Right lobe of liver (tissue), 6 donors: ENCODE data around the gene ITGAD. TPM values are rescaled to one million over a fixed set of nuclear protein-coding genes. Genes with fewer than 3 reads are reported as not detected.
A peak's percentile ranks its signal among the peaks of the same experiment; 100 is the strongest.

Source experiments
- ATAC-seq, 4 donors: fragments of 200-7000 bp; cut with Tn5 transposase; one replicate each; pipeline ENCODE4 v1.9.1; 2020; ENCODE audit warnings: mild to moderate bottlenecking in 4 of 4, moderate library complexity in 4 of 4
- DNase-seq, 3 donors: peaks; one replicate each; pipeline ENCODE4 v3.0.0-alpha.2; 2020
- H3K27ac ChIP-seq, 3 donors: fragments of 200-600 bp; one replicate each; pipeline ENCODE4 v1.8.0; 2022
- H3K27me3 ChIP-seq, 2 donors: fragments of 200-600 bp; one replicate each; pipeline ENCODE4 v1.8.0; 2022
- H3K36me3 ChIP-seq, 4 donors: fragments of 200-600 bp; sonication (generic) in 1 of 4; one replicate each; pipeline versions ENCODE4 v1.5.1 to v1.8.0; 2017 to 2022; ENCODE audit warnings: control low read depth in 1 of 4
- H3K4me1 ChIP-seq, 4 donors: fragments of 200-600 bp; sonication (generic) in 1 of 4; one replicate each; pipeline versions ENCODE4 v1.5.1 to v1.8.0; 2017 to 2022; ENCODE audit warnings: control low read depth in 1 of 4
- H3K4me3 ChIP-seq, 3 donors: fragments of 200-600 bp; one replicate each; pipeline ENCODE4 v1.8.0; 2022
- H3K9me3 ChIP-seq, 4 donors: fragments of 200-600 bp; sonication (generic) in 1 of 4; one replicate each; pipeline versions ENCODE4 v1.5.1 to v1.8.0; 2017 to 2022; ENCODE audit warnings: control low read depth in 1 of 4
- POLR2A ChIP-seq: fragments of 450-650 bp; IDR thresholded peaks from one replicate; pipeline ENCODE4 v1.6.1; 2017; ENCODE audit warnings: antibody characterized with exemption, mild to moderate bottlenecking
- WGBS: methylation state at CpG from one replicate; pipeline ENCODE4 v1.1.6; 2018; ENCODE audit warnings: low coverage, low lambda C conversion rate; ENCODE audit not compliant: insufficient coverage; ENCODE audit errors: missing lambda C conversion rate; 5-methylcytosine and 5-hydroxymethylcytosine counted together
- intact Hi-C, 2 donors: fragments of 100-400 bp; cut with DNase I; formaldehyde crosslinking; loops; one replicate each; pipeline versions ENCODE4 v1.11.2 to v1.14.1; 2022
- total RNA-seq, 6 experiments: library from RNA; depleted of rRNA in 2 of 6; stranded (reverse); fragments of >200 nt in 2 of 6; fragmentation: NEBNext Ultra II Directional in 3 of 6; extraction: Animal tissue kit (Norgen Biotek cat#: 25700) in 3 of 6; gene quantifications; one replicate each; pipeline versions ENCODE4 v1.1.0 to v1.2.4, GENCODE V29; 2016 to 2023
- TF ChIP-seq, protein P1 (sequence below), 4 donors: fragments of 200-600 bp in 3 of 4; fragments of 450-650 bp in 1 of 4; IDR thresholded peaks; one replicate each; pipeline versions ENCODE4 v1.5.1 to v1.8.0; 2016 to 2022; ENCODE audit warnings: antibody characterized with exemption in 4 of 4, mild to moderate bottlenecking in 2 of 4
- donor health status: DM: no; HTN: yes; CAD: no.
- donor health status: DM: no; HTN: no; CAD: no.
- donor health status: DM: no; HTN: no; CAD: no.
- donor health status: DM: no; HTN: yes; CAD: no.
- donor health status: DM: no; HTN: yes; CAD: no.

Gene ITGAD
- total RNA-seq, 6 experiments from 2014 or later, result 0.13 to 2.0 (median 0.69) TPM; not detected in 2

DNA sequence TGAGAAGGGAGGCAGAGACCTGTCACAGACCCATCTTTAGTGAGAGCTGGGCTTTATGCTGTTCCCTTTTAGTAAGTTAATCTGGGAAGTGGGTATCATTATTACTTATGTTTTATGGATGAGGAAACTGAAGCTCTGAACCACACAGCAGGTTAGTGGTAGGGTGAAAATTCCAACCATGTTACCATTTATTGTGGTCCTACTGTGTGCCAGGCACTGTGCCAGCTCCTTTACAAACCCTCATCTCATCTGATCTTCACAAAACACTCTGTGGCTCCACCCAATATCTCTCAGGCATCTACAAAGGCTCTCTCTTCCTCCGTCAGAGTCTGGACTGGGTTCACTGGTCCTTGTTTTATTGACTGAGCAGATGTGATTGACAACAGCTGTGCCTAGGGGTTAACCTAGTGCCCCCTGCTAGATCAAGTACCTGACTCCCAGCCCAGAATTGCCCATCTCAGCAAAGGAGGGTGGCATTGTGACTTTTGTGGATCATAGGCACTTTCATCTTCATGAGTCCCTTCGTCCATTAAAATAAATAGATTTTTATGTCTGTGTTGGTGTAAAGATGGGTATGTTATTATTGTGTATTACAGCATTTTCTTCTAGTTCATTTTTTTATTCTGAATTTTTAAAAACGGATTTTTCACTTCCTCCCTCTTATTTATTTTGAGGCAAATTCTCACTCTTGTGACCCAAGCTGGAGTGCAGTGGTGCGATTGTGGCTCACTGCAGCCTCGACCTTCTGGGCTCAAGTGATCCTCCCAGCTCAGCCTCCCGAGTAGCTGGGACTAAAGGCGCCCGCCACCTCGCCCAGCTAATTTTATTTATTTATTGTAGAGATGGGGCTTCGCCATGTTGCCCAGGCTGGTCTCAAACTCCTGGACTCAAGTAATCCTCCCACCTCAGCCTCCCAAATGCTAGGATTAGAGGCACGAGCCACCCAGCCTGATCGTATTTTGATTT lies 81.9 kb downstream of the ITGAD start:
- Histone ChIP-seq H3K4me1 (peaks cover 0 to 30% (median 2%) of the 10 kb centered on the region in 4 donors), H3K36me3 (no peaks in the 10 kb centered on the region), H3K9me3 (no peaks in the 10 kb centered on the region), H3K27ac (no peak overlapping the region), H3K27me3 (no peaks in the 10 kb centered on the region), H3K4me3 (no peak overlapping the region)
- DNase-seq (no peak), ATAC-seq (no peak)
- intact Hi-C loops, result loop anchor here in 1 of 2 donors (10.0 kb wide), 1 partner anchor 220 kb away; no protein-coding TSS in a partner anchor
- WGBS, result 94% methylated on average over 11 of the region's 12 CpGs
- TF ChIP-seq, protein P1, sequence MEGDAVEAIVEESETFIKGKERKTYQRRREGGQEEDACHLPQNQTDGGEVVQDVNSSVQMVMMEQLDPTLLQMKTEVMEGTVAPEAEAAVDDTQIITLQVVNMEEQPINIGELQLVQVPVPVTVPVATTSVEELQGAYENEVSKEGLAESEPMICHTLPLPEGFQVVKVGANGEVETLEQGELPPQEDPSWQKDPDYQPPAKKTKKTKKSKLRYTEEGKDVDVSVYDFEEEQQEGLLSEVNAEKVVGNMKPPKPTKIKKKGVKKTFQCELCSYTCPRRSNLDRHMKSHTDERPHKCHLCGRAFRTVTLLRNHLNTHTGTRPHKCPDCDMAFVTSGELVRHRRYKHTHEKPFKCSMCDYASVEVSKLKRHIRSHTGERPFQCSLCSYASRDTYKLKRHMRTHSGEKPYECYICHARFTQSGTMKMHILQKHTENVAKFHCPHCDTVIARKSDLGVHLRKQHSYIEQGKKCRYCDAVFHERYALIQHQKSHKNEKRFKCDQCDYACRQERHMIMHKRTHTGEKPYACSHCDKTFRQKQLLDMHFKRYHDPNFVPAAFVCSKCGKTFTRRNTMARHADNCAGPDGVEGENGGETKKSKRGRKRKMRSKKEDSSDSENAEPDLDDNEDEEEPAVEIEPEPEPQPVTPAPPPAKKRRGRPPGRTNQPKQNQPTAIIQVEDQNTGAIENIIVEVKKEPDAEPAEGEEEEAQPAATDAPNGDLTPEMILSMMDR (IDR thresholded peaks at IDR 0.05), result no peak
- no peak for TF ChIP-seq POLR2A

GRCh38 chr16:31475946-31476302 lies 82.8 kb downstream of the ITGAD start:
- ATAC-seq (no peak), DNase-seq (no peak)
- H3K4me1 ChIP-seq, result peaks cover 0 to 30% (median 2%) of the 10 kb centered on the region in 4 donors
- peak overlapping the region in 1 of 3 donors; percentile 63 for H3K4me3 ChIP-seq
- H3K27me3 ChIP-seq, result no peaks in the 10 kb centered on the region
- TF ChIP-seq, protein P1 (IDR thresholded peaks at IDR 0.05), result no peak
- TF ChIP-seq POLR2A, result no peak
- no peaks in the 10 kb centered on the region for H3K9me3 ChIP-seq
- H3K27ac ChIP-seq, result no peak overlapping the region
- intact Hi-C loops, result loop anchor here in 1 of 2 donors (10.0 kb wide), 1 partner anchor 219 kb away; no protein-coding TSS in a partner anchor
- 16% methylated on average over 5 of the region's 26 CpGs for WGBS
- H3K36me3 ChIP-seq, result no peaks in the 10 kb centered on the region

Other genes with a start within 250 kb of the ITGAD start
- 1 to 10 TPM in 3 of 6 experiments, under 1 TPM in 3; 0.25 to 1.6 (median 1.0) TPM for gene PRSS36, start 243.3 kb upstream of the ITGAD start, total RNA-seq
- 10 to 100 TPM; 18.7 to 69.7 (median 40.4) TPM for gene FUS, start 213.2 kb upstream of the ITGAD start, total RNA-seq
- gene PYCARD, start 190.6 kb upstream of the ITGAD start, total RNA-seq, result 10 to 100 TPM in 3 of 6 experiments, 1 to 10 TPM in 3; 5.7 to 14.9 (median 9.6) TPM
- under 1 TPM in 1 of 6 experiments, not detected in 5; 0.06 TPM for gene TRIM72, start 179.2 kb upstream of the ITGAD start, total RNA-seq
- gene PYDC1, start 176.2 kb upstream of the ITGAD start, total RNA-seq, result not detected
- gene ITGAM, start 133.4 kb upstream of the ITGAD start, total RNA-seq, result 10 to 100 TPM in 1 of 6 experiments, 1 to 10 TPM in 5; 2.7 to 11.6 (median 4.3) TPM
- 10 to 100 TPM in 1 of 6 experiments, 1 to 10 TPM in 5; 2.0 to 15.3 (median 5.2) TPM for gene ITGAX, start 38.2 kb upstream of the ITGAD start, total RNA-seq
- 1 to 10 TPM in 4 of 6 experiments, not detected in 2; 4.1 to 6.0 (median 4.6) TPM for gene COX6A2, start 35.0 kb downstream of the ITGAD start, total RNA-seq
- under 1 TPM; 0.19 to 0.68 (median 0.36) TPM for gene ZNF843, start 49.5 kb downstream of the ITGAD start, total RNA-seq
- gene ARMC5, start 66.2 kb downstream of the ITGAD start, total RNA-seq, result 10 to 100 TPM in 3 of 6 experiments, 1 to 10 TPM in 3; 3.9 to 20.9 (median 11.0) TPM
- gene TGFB1I1, start 78.8 kb downstream of the ITGAD start, total RNA-seq, result 1 to 10 TPM; 1.9 to 7.9 (median 6.7) TPM
- under 1 TPM in 3 of 6 experiments, not detected in 3; 0.07 to 0.14 (median 0.12) TPM for gene SLC5A2, start 89.8 kb downstream of the ITGAD start, total RNA-seq
- gene RUSF1, start 115.1 kb downstream of the ITGAD start, total RNA-seq, result 10 to 100 TPM; 35.8 to 70.3 (median 54.5) TPM
- 1 to 10 TPM in 3 of 6 experiments, under 1 TPM in 1, not detected in 2; 0.95 to 7.3 (median 3.0) TPM for gene AHSP, start 134.6 kb downstream of the ITGAD start, total RNA-seq